Neural progenitor cell (in vitro differentiated cells): ENCODE data around the gene RPL3.

ENCODE experiments used
- EZH2phosphoT487 ChIP-seq: fragments of 200-600 bp; sonication (generic); IDR thresholded peaks from 2 replicates; pipeline ENCODE4 v1.6.1; 2017; ENCODE audit warnings: antibody characterized with exemption
- TF ChIP-seq, protein P1 (sequence below): fragments of 200-600 bp; sonication (generic); IDR thresholded peaks from 2 replicates; pipeline ENCODE4 v1.5.1; 2017; ENCODE audit warnings: antibody characterized with exemption, mild to moderate bottlenecking

DNA sequence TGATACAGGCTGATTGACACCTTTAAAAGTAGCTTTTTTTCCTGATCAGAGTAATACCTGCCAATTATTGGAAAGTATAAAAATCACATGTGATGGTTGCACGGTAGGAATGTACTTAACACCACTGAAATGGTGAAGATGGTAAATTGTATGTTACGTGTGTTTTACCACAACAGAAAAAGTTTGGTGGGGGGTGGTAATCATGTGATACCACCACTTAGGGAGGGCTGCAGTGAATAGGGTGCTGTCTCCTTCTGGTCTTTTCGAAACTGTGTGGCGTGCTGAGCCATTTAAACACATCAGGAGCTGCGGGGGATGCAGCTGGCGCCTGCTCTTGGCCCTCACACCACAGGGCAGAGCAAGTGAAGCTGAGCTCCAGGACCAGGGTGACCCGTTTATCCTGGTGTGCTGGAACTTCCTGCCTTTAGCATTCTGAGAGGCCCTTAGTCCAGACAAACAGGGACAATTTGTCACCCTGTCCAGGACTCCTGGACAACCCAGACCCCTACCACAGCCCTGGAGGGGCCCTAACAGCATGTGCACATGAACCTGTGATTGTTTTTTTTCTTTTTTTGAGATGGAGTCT lies 33.0 kb upstream of the RPL3 start:
- TF ChIP-seq, protein P1, sequence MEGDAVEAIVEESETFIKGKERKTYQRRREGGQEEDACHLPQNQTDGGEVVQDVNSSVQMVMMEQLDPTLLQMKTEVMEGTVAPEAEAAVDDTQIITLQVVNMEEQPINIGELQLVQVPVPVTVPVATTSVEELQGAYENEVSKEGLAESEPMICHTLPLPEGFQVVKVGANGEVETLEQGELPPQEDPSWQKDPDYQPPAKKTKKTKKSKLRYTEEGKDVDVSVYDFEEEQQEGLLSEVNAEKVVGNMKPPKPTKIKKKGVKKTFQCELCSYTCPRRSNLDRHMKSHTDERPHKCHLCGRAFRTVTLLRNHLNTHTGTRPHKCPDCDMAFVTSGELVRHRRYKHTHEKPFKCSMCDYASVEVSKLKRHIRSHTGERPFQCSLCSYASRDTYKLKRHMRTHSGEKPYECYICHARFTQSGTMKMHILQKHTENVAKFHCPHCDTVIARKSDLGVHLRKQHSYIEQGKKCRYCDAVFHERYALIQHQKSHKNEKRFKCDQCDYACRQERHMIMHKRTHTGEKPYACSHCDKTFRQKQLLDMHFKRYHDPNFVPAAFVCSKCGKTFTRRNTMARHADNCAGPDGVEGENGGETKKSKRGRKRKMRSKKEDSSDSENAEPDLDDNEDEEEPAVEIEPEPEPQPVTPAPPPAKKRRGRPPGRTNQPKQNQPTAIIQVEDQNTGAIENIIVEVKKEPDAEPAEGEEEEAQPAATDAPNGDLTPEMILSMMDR = no peak
- TF ChIP-seq EZH2phosphoT487 = no peak
